ENCODE measurements around the gene RYR3.

GRCh38 chr15:33310481-33311311 lies at the start of gene RYR3:
- TF ChIP-seq CTCF (IDR thresholded peaks at IDR 0.05): no peak
- TF ChIP-seq POLR2A (IDR thresholded peaks at IDR 0.05): peak in 1 of 2 donors; percentile 6
